ENCODE data around the gene ADGRD1.

DNA sequence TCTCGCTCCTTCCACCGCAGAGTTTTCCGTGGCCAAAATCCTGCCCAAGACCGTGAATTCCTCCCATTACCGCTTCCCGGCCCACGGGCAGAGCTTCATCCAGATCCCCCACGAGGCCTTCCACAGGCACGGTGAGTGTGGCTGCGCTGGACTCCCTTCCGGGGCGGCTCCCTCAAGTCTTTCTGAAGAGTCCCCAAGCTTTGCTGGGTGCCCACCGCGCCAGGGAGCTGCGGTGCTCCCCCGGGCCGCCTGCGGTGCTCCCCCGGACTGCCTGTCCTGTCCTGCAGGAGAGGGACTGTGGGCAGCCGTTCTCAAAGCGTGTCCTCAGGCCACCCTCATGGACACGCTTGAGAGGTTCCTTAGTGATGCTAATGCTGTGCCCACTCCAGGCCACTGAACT lies 50.5 kb downstream of the ADGRD1 start:
- TF ChIP-seq, protein P1, sequence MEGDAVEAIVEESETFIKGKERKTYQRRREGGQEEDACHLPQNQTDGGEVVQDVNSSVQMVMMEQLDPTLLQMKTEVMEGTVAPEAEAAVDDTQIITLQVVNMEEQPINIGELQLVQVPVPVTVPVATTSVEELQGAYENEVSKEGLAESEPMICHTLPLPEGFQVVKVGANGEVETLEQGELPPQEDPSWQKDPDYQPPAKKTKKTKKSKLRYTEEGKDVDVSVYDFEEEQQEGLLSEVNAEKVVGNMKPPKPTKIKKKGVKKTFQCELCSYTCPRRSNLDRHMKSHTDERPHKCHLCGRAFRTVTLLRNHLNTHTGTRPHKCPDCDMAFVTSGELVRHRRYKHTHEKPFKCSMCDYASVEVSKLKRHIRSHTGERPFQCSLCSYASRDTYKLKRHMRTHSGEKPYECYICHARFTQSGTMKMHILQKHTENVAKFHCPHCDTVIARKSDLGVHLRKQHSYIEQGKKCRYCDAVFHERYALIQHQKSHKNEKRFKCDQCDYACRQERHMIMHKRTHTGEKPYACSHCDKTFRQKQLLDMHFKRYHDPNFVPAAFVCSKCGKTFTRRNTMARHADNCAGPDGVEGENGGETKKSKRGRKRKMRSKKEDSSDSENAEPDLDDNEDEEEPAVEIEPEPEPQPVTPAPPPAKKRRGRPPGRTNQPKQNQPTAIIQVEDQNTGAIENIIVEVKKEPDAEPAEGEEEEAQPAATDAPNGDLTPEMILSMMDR (IDR thresholded peaks at IDR 0.05), result no peak
- TF ChIP-seq POLR2A (IDR thresholded peaks at IDR 0.05), result no peak
